GM18867 (cell line): ENCODE results near the gene EPHB6.

Source experiments
- ATAC-seq: cut with Tn5 transposase; IDR thresholded peaks from one replicate; pipeline ENCODE4 v1.9.1; 2021; ENCODE audit warnings: mild to moderate bottlenecking, moderate library complexity; ENCODE audit not compliant: unreplicated experiment

The EPHB6 gene

GRCh38 chr7:142894112-142894984 lies 39.5 kb downstream of the EPHB6 start:
- ATAC-seq, result no peak

DNA sequence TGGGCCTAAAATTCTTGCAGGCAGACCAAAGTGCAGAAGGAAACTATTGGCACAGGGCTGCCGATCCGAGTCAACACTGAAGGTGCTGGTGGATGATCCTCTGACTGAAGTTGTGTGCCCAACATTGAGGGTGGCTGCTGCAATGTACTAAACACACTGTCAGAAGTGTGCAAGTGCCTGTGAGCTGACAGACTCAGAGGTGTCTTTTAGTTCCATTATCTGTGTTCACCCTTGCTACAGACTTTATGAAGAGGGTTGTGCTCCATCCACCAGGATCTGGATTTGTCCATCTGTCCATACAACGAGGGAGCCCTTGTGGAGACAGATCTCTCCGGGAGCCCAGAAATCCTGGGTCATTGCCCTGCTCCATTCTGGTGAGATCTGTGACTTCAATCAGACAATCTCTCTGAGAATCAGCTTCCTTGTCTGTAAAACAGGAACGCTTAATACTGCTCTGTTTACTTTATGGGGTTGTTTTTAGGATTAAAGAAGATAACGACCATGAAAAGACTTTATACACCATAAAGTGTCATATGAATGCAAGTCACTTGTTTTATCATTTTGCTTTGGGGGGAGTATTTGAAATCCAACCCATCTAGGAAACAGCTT lies 40.2 kb downstream of the EPHB6 start:
- no peak for ATAC-seq

DNA sequence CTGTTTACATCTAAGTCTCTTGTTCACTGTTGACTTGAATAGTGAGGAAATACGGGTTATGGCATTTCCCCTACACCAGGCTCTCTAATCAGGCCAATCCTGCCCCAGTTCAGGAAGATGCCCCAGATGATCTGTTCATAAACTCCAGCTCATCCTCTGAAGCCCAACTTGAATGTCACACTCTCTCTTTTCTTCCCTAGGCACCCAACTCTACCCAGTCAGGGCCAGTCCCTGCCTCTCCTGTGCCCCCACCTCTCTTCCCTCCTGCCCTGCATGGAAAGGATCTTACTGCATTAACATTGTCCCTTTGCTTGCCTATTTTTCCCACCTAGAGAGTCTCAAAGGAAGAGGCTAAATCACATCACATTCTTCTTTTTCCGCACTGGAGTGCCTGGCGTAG lies 41.3 kb downstream of the EPHB6 start:
- no peak for ATAC-seq

GRCh38 chr7:142896741-142897379 lies 42.0 kb downstream of the EPHB6 start:
- ATAC-seq, result no peak

- ATAC-seq, result no peak
These were observed 42.8 kb downstream of the EPHB6 start for GRCh38 chr7:142897691-142898090.

GRCh38 chr7:142898377-142899170 lies 43.7 kb downstream of the EPHB6 start:
- ATAC-seq, result no peak

DNA sequence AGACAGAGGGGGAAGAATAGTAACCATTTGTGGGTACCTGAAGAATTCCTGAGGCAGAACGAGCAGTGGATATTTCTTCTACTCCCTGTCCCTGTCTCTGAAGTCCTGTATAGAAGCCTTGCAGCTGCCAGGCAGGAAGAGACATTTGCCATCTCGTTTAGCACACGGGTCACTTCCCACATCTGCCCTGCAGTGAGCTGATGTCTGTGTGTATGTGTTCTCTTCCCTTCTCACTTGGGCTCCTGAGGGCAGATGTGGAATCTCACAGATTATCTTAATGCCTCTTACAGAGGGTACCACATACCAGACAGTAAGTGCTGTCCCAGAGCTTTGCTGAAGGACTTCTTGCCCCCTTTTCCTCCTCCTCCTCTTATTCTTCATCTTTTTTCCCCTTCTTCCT lies 44.8 kb downstream of the EPHB6 start:
- ATAC-seq, result no peak

DNA sequence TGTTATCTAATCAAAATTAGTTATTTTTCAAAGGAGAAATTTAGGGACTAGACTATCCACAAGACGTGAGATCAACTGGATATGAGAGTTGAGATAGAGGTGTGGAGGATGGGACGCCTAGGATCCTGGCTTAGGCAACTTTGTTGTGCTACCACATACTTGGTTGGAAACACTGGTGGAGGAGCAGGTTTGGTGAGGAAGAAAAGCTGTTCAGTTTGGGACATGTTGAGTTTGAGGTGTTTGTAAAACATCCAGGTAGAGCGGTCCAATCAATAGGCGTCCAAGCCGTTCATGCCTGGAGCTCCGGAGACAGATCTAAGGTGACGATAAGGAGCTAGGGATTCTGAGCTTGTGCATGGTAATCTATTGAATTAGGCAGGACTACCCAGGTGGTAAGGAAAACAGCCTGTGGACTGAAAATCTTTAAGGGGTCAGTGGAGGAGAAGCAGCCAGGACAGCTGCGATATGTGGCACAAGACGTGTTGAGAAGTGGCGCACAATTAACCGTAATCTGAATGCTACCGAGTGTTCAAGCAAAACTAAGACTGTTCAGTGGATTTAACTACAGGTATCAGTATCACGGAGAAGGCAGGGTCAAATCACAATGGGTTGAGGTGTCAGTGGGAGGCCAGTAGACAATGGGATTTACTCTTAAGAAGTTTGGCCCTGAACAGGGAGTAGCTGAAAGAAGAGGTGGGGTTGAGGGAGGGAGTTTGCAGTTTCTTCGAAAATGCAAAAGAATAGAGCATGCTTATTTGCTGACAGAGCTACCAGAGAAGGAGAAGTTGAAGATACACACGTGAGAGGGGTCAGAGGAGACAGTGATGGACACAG lies 46.8 kb downstream of the EPHB6 start:
- ATAC-seq, result no peak

- ATAC-seq, result no peak
These were observed 49.3 kb downstream of the EPHB6 start for GRCh38 chr7:142904128-142904527.

DNA sequence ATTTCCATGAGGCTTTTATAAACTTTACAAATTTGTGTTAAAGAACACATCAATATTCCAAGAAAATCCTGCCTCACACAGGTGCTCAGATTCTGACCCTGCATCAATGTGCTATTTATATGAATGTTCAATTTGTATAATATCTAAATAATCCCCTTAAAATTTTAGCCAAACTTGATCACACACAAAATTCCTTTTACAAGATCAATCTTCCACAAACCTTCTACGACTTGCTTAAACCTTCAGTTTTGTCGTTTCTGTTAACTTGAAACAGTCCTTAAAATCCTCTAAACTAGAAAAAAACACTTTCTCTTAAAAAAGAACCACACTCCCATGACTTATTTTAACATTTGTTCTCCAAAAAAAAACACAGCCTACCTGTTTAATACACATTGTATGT lies 50.9 kb downstream of the EPHB6 start:
- ATAC-seq, result no peak

GRCh38 chr7:142906643-142907042 lies 51.8 kb downstream of the EPHB6 start:
- ATAC-seq, result no peak

- ATAC-seq, result no peak
These were observed 53.4 kb downstream of the EPHB6 start for GRCh38 chr7:142908290-142908689.

- ATAC-seq, result peak; percentile 76
These were observed 54.3 kb downstream of the EPHB6 start for GRCh38 chr7:142908921-142909890.

DNA sequence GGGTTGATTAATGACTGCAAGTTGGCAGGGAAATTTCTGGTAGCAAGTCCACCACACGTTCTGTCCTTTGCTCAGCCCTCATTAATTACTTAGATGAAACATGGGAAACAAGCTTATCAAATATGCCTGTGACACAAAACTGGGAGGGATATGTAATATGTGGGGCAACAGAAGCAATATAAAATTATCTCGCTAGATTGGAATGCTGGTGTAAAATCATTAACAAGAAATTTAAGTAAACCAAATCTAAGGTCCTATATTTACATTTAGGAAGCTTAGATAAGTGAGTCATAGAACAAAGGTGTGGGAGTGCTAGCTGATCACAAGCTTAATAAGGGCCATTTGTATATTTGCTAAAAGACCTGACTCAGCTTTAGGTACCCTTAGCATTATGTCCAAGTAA lies 55.2 kb downstream of the EPHB6 start:
- ATAC-seq, result no peak

- no peak for ATAC-seq
These were observed 55.6 kb downstream of the EPHB6 start for GRCh38 chr7:142910481-142910880.

GRCh38 chr7:142913051-142913450 lies 58.2 kb downstream of the EPHB6 start:
- ATAC-seq, result no peak

- ATAC-seq, result no peak
These were observed 58.7 kb downstream of the EPHB6 start for GRCh38 chr7:142913566-142913965.

- ATAC-seq, result no peak
These were observed 59.2 kb downstream of the EPHB6 start for GRCh38 chr7:142914121-142914520.

DNA sequence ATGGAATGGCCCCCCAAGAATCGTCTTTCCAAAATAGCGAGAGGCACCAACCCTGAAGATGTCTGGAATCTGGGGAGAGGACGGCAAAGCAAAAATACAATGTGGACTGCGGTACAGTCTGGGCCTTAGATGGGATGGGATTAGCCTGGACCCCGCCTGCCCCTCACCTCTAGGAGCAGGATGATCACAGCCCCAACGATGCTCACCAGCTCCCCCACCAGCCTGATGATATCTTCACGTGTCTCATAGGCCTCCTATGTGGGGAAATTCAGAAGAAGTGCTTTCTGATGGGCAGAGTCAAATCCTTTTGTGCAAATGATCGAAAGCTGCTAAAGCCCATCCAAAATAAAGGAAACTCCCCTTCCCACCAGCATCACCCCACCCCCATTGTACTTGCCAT lies 60.4 kb downstream of the EPHB6 start:
- ATAC-seq, result no peak
